ENCODE data around the gene TMTC2.

The TMTC2 gene

GRCh38 chr12:83158613-83159207, 472.0 kb downstream of the TMTC2 start:
- no peak overlapping the region for H3K18ac ChIP-seq (ENCODE audit: low read length)
- H3K23ac ChIP-seq (ENCODE audit: low read length), result no peak overlapping the region
- H3K4me1 ChIP-seq (ENCODE audit: control insufficient read depth in 1 of 2, insufficient read depth in 2 of 2, low read length in 2 of 2), result no peaks in the 10 kb centered on the region
- no peaks in the 10 kb centered on the region for H3K79me2 ChIP-seq (ENCODE audit: control insufficient read depth, insufficient read depth, low read length, poor library complexity)
- no peak overlapping the region for H3K14ac ChIP-seq (ENCODE audit: low read length)
- H3K4ac ChIP-seq (ENCODE audit: low read depth, low read length), result no peak overlapping the region
- no peaks in the 10 kb centered on the region for H3K9me3 ChIP-seq (ENCODE audit: insufficient read depth, low read depth, low read length)
- H2AK5ac ChIP-seq (ENCODE audit: low read length), result no peak overlapping the region
- no peaks in the 10 kb centered on the region for H3K36me3 ChIP-seq (ENCODE audit: control insufficient read depth in 1 of 2, insufficient read depth in 2 of 2, low read length in 2 of 2)
- H4K12ac ChIP-seq (ENCODE audit: low read depth, low read length), result no peak overlapping the region
- H3K9ac ChIP-seq (ENCODE audit: low read length), result no peak overlapping the region
- H3K4me2 ChIP-seq (ENCODE audit: low read length), result no peak overlapping the region
- no CpG with 5 or more reads among the region's 5 CpGs for WGBS (ENCODE audit: extremely low coverage, insufficient coverage, insufficient read length)
- no peak overlapping the region for H2BK12ac ChIP-seq (ENCODE audit: low read length)
- DNase-seq, result no peak
- no peaks in the 10 kb centered on the region for H3K27me3 ChIP-seq (ENCODE audit: insufficient read depth, low read length)
- H4K8ac ChIP-seq (ENCODE audit: low read depth, low read length), result no peak overlapping the region
- H2AFZ ChIP-seq (ENCODE audit: insufficient read depth, low read length, poor library complexity), result no peak overlapping the region
- H3K79me1 ChIP-seq (ENCODE audit: low read length), result no peaks in the 10 kb centered on the region
- H4K91ac ChIP-seq (ENCODE audit: low read depth, low read length), result no peak overlapping the region
- no peak overlapping the region for H3K4me3 ChIP-seq (ENCODE audit: low read depth, low read length)
- no peak overlapping the region for H2BK120ac ChIP-seq (ENCODE audit: insufficient read depth, low read length, poor library complexity)
- H2BK5ac ChIP-seq (ENCODE audit: low read depth, low read length, poor library complexity), result no peak overlapping the region
- no peak overlapping the region for H3K27ac ChIP-seq (ENCODE audit: low read depth, low read length)

GRCh38 chr12:83161456-83161855, 474.8 kb downstream of the TMTC2 start:
- Histone ChIP-seq H3K36me3 (ENCODE audit: control insufficient read depth in 1 of 2, insufficient read depth in 2 of 2, low read length in 2 of 2) (no peaks in the 10 kb centered on the region), H3K14ac (ENCODE audit: low read length) (no peak overlapping the region), H3K9me3 (ENCODE audit: insufficient read depth, low read depth, low read length) (no peaks in the 10 kb centered on the region), H4K91ac (ENCODE audit: low read depth, low read length) (no peak overlapping the region), H2BK120ac (ENCODE audit: insufficient read depth, low read length, poor library complexity) (no peak overlapping the region), H3K79me1 (ENCODE audit: low read length) (no peaks in the 10 kb centered on the region), H3K79me2 (ENCODE audit: control insufficient read depth, insufficient read depth, low read length, poor library complexity) (no peaks in the 10 kb centered on the region), H2AK5ac (ENCODE audit: low read length) (no peak overlapping the region), H2AFZ (ENCODE audit: insufficient read depth, low read length, poor library complexity) (no peak overlapping the region), H3K18ac (ENCODE audit: low read length) (no peak overlapping the region), H3K23ac (ENCODE audit: low read length) (no peak overlapping the region), H4K8ac (ENCODE audit: low read depth, low read length) (no peak overlapping the region), H2BK5ac (ENCODE audit: low read depth, low read length, poor library complexity) (no peak overlapping the region), H3K9ac (ENCODE audit: low read length) (no peak overlapping the region), H2BK12ac (ENCODE audit: low read length) (no peak overlapping the region), H3K4ac (ENCODE audit: low read depth, low read length) (no peak overlapping the region), H3K4me3 (ENCODE audit: low read depth, low read length) (no peak overlapping the region), H3K4me2 (ENCODE audit: low read length) (no peak overlapping the region), H4K12ac (ENCODE audit: low read depth, low read length) (no peak overlapping the region), H3K4me1 (ENCODE audit: control insufficient read depth in 1 of 2, insufficient read depth in 2 of 2, low read length in 2 of 2) (no peaks in the 10 kb centered on the region), H3K27me3 (ENCODE audit: insufficient read depth, low read length) (no peaks in the 10 kb centered on the region), H3K27ac (ENCODE audit: low read depth, low read length) (no peak overlapping the region)
- WGBS (ENCODE audit: extremely low coverage, insufficient coverage, insufficient read length), result no CpG with 5 or more reads among the region's 1 CpG
- DNase-seq, result no peak

DNA sequence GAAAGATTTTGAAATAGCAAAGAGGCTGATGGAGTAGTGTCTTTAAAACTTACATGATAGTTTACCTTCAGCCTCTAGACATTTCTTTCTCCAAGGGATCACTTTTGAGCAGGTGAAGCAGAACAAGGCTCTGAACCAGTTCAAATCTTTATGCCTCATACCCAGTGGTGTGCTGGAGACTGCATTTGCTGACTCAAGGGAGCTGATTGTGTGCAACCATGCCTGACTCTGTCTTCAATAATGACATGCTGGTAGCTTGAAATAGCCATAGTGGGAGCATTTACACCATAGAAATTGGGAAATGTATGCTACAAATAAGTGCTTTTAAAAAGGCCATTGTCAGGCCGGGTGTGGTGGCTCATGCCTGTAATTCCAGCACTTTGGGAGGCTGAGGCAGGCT, 482.0 kb downstream of the TMTC2 start:
- H3K27me3 ChIP-seq (ENCODE audit: insufficient read depth, low read length), result no peaks in the 10 kb centered on the region
- H3K79me2 ChIP-seq (ENCODE audit: control insufficient read depth, insufficient read depth, low read length, poor library complexity), result no peaks in the 10 kb centered on the region
- H4K12ac ChIP-seq (ENCODE audit: low read depth, low read length), result no peak overlapping the region
- no peak overlapping the region for H3K27ac ChIP-seq (ENCODE audit: low read depth, low read length)
- no peaks in the 10 kb centered on the region for H3K4me1 ChIP-seq (ENCODE audit: control insufficient read depth in 1 of 2, insufficient read depth in 2 of 2, low read length in 2 of 2)
- no peak overlapping the region for H4K8ac ChIP-seq (ENCODE audit: low read depth, low read length)
- H3K23ac ChIP-seq (ENCODE audit: low read length), result no peak overlapping the region
- H2AK5ac ChIP-seq (ENCODE audit: low read length), result no peak overlapping the region
- no peaks in the 10 kb centered on the region for H3K9me3 ChIP-seq (ENCODE audit: insufficient read depth, low read depth, low read length)
- no peak overlapping the region for H4K91ac ChIP-seq (ENCODE audit: low read depth, low read length)
- no peak overlapping the region for H3K4me3 ChIP-seq (ENCODE audit: low read depth, low read length)
- no peak overlapping the region for H3K14ac ChIP-seq (ENCODE audit: low read length)
- no peaks in the 10 kb centered on the region for H3K79me1 ChIP-seq (ENCODE audit: low read length)
- H2AFZ ChIP-seq (ENCODE audit: insufficient read depth, low read length, poor library complexity), result no peak overlapping the region
- H3K36me3 ChIP-seq (ENCODE audit: control insufficient read depth in 1 of 2, insufficient read depth in 2 of 2, low read length in 2 of 2), result no peaks in the 10 kb centered on the region
- no peak overlapping the region for H3K9ac ChIP-seq (ENCODE audit: low read length)
- H3K4me2 ChIP-seq (ENCODE audit: low read length), result no peak overlapping the region
- no peak overlapping the region for H3K4ac ChIP-seq (ENCODE audit: low read depth, low read length)
- DNase-seq, result no peak
- H3K18ac ChIP-seq (ENCODE audit: low read length), result no peak overlapping the region
- no CpG with 5 or more reads among the region's 1 CpG for WGBS (ENCODE audit: extremely low coverage, insufficient coverage, insufficient read length)
- H2BK5ac ChIP-seq (ENCODE audit: low read depth, low read length, poor library complexity), result no peak overlapping the region
- no peak overlapping the region for H2BK120ac ChIP-seq (ENCODE audit: insufficient read depth, low read length, poor library complexity)
- no peak overlapping the region for H2BK12ac ChIP-seq (ENCODE audit: low read length)

DNA sequence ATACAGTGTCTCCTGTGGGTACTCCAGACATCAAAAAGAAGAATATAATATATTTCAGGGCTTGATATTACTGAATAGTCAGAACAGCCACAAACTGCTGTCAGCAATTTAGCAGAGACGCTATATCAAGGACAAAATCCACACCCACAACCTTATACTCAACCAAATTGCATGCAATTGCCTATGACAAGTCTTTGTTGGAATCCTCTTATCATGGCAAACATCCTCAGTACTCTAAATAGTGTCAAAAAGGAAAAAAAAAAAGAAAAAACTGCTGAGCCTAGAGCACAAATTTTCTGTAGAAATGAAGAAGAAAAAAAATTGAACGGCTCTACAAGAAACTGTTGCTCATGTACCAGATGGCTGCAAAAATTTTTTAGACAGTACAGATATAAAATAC, 485.7 kb downstream of the TMTC2 start:
- Histone ChIP-seq H3K9me3 (ENCODE audit: insufficient read depth, low read depth, low read length) (no peaks in the 10 kb centered on the region), H3K79me1 (ENCODE audit: low read length) (no peaks in the 10 kb centered on the region), H3K79me2 (ENCODE audit: control insufficient read depth, insufficient read depth, low read length, poor library complexity) (no peaks in the 10 kb centered on the region), H2BK120ac (ENCODE audit: insufficient read depth, low read length, poor library complexity) (no peak overlapping the region), H2AFZ (ENCODE audit: insufficient read depth, low read length, poor library complexity) (no peak overlapping the region), H3K14ac (ENCODE audit: low read length) (no peak overlapping the region), H3K4me2 (ENCODE audit: low read length) (no peak overlapping the region), H2BK5ac (ENCODE audit: low read depth, low read length, poor library complexity) (no peak overlapping the region), H3K4ac (ENCODE audit: low read depth, low read length) (no peak overlapping the region), H3K27ac (ENCODE audit: low read depth, low read length) (no peak overlapping the region), H3K4me3 (ENCODE audit: low read depth, low read length) (no peak overlapping the region), H2BK12ac (ENCODE audit: low read length) (no peak overlapping the region), H4K8ac (ENCODE audit: low read depth, low read length) (no peak overlapping the region), H3K18ac (ENCODE audit: low read length) (no peak overlapping the region), H3K27me3 (ENCODE audit: insufficient read depth, low read length) (no peaks in the 10 kb centered on the region), H4K91ac (ENCODE audit: low read depth, low read length) (no peak overlapping the region), H3K23ac (ENCODE audit: low read length) (no peak overlapping the region), H3K4me1 (ENCODE audit: control insufficient read depth in 1 of 2, insufficient read depth in 2 of 2, low read length in 2 of 2) (no peaks in the 10 kb centered on the region), H4K12ac (ENCODE audit: low read depth, low read length) (no peak overlapping the region), H2AK5ac (ENCODE audit: low read length) (no peak overlapping the region), H3K36me3 (ENCODE audit: control insufficient read depth in 1 of 2, insufficient read depth in 2 of 2, low read length in 2 of 2) (no peaks in the 10 kb centered on the region), H3K9ac (ENCODE audit: low read length) (no peak overlapping the region)
- no peak for DNase-seq
- no CpG with 5 or more reads among the region's 2 CpGs for WGBS (ENCODE audit: extremely low coverage, insufficient coverage, insufficient read length)
